DMS153 treated with DMSO at 0.1 percent for 48 hours (cell line): ENCODE results near the gene SERPINI1.
"Not testable (repeated sequence)": the region's sequence is repeated elsewhere in the genome, so short reads cannot be mapped to it uniquely, and the experiment has no call there.

ENCODE experiments used
- DNase-seq: peaks from one replicate; lab custom pipeline; 2025; ENCODE audit not compliant: unreplicated experiment; lab: John Stamatoyannopoulos, UW

SERPINI1 gene

GRCh38 chr3:167785790-167786189, 50.3 kb downstream of the SERPINI1 start:
- no peak for DNase-seq

GRCh38 chr3:167787440-167787839, 51.9 kb downstream of the SERPINI1 start:
- DNase-seq: no peak

GRCh38 chr3:167798443-167798842, 62.9 kb downstream of the SERPINI1 start:
- no peak for DNase-seq

- no peak for DNase-seq
Observed at GRCh38 chr3:167808910-167809309, 73.4 kb downstream of the SERPINI1 start.

- no peak for DNase-seq
Observed at GRCh38 chr3:167810236-167810635, 74.7 kb downstream of the SERPINI1 start.

GRCh38 chr3:167811031-167811430, 75.5 kb downstream of the SERPINI1 start:
- no peak for DNase-seq

- no peak for DNase-seq
Observed at GRCh38 chr3:167813169-167814123, 77.9 kb downstream of the SERPINI1 start.

- DNase-seq: peak; percentile 4
Observed at GRCh38 chr3:167814441-167814951, 79.0 kb downstream of the SERPINI1 start.

- no peak for DNase-seq
Observed at GRCh38 chr3:167816953-167817352, 81.4 kb downstream of the SERPINI1 start.

GRCh38 chr3:167820102-167820865, 84.8 kb downstream of the SERPINI1 start:
- no peak for DNase-seq

GRCh38 chr3:167821248-167821805, 85.8 kb downstream of the SERPINI1 start:
- DNase-seq: no peak

GRCh38 chr3:167823738-167824137, 88.2 kb downstream of the SERPINI1 start:
- no peak for DNase-seq

- not testable (repeated sequence) for DNase-seq
Observed at GRCh38 chr3:167827588-167827987, 92.1 kb downstream of the SERPINI1 start.

- no peak for DNase-seq
Observed at GRCh38 chr3:167829071-167829470, 93.5 kb downstream of the SERPINI1 start.

GRCh38 chr3:167830007-167830406, 94.5 kb downstream of the SERPINI1 start:
- no peak for DNase-seq

GRCh38 chr3:167835359-167835758, 99.8 kb downstream of the SERPINI1 start:
- DNase-seq: no peak

GRCh38 chr3:167835953-167836352, 100.4 kb downstream of the SERPINI1 start:
- no peak for DNase-seq

- DNase-seq: no peak
Observed at GRCh38 chr3:167837466-167837865, 101.9 kb downstream of the SERPINI1 start.

- no peak for DNase-seq
Observed at GRCh38 chr3:167839460-167840134, 104.1 kb downstream of the SERPINI1 start.

GRCh38 chr3:167840247-167840646, 104.7 kb downstream of the SERPINI1 start:
- DNase-seq: no peak

- no peak for DNase-seq
Observed at GRCh38 chr3:167843481-167843880, 108.0 kb downstream of the SERPINI1 start.
